ENCODE measurements around the gene PHACTR1.

PHACTR1 gene

DNA sequence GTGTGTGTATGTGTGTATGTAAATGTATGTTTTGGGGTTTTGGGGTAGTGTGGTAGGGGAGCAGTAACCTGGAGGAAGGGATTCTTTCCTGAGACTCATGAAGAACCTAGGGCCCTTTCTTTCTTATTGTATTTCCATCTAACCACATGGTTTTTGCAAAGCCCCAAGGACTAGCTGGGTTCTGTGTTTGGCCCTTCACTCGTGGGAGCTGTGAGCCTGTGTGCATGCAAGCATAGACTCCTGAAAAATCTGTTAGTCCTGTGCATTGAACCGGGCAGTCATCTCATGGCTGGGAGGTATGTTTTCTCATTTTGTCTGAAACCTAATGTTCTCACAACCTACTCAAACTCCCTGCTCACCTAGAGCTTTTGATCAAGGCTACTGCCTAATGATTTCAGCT, 219.1 kb downstream of the PHACTR1 start:
- Histone ChIP-seq H3K4me3 (replicated peaks; ENCODE audit: insufficient read depth, low read length) (no peak overlapping the region), H3K27ac (replicated peaks) (no peak overlapping the region), H3K27me3 (ENCODE audit: insufficient read depth, poor library complexity, severe bottlenecking) (no peaks in the 10 kb centered on the region)
- no peak for DNase-seq (ENCODE audit: low read depth in 1 of 2, low spot score in 1 of 2)
- TF ChIP-seq SPI1 (IDR thresholded peaks at IDR 0.05; ENCODE audit: borderline replicate concordance, low read depth), result no peak
- no peak for TF ChIP-seq GABPA (IDR thresholded peaks at IDR 0.05; ENCODE audit: low read depth)
- TF ChIP-seq, protein P1, sequence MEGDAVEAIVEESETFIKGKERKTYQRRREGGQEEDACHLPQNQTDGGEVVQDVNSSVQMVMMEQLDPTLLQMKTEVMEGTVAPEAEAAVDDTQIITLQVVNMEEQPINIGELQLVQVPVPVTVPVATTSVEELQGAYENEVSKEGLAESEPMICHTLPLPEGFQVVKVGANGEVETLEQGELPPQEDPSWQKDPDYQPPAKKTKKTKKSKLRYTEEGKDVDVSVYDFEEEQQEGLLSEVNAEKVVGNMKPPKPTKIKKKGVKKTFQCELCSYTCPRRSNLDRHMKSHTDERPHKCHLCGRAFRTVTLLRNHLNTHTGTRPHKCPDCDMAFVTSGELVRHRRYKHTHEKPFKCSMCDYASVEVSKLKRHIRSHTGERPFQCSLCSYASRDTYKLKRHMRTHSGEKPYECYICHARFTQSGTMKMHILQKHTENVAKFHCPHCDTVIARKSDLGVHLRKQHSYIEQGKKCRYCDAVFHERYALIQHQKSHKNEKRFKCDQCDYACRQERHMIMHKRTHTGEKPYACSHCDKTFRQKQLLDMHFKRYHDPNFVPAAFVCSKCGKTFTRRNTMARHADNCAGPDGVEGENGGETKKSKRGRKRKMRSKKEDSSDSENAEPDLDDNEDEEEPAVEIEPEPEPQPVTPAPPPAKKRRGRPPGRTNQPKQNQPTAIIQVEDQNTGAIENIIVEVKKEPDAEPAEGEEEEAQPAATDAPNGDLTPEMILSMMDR (IDR thresholded peaks at IDR 0.05; ENCODE audit: insufficient read depth, low read length), result no peak
- TF ChIP-seq, protein P2, sequence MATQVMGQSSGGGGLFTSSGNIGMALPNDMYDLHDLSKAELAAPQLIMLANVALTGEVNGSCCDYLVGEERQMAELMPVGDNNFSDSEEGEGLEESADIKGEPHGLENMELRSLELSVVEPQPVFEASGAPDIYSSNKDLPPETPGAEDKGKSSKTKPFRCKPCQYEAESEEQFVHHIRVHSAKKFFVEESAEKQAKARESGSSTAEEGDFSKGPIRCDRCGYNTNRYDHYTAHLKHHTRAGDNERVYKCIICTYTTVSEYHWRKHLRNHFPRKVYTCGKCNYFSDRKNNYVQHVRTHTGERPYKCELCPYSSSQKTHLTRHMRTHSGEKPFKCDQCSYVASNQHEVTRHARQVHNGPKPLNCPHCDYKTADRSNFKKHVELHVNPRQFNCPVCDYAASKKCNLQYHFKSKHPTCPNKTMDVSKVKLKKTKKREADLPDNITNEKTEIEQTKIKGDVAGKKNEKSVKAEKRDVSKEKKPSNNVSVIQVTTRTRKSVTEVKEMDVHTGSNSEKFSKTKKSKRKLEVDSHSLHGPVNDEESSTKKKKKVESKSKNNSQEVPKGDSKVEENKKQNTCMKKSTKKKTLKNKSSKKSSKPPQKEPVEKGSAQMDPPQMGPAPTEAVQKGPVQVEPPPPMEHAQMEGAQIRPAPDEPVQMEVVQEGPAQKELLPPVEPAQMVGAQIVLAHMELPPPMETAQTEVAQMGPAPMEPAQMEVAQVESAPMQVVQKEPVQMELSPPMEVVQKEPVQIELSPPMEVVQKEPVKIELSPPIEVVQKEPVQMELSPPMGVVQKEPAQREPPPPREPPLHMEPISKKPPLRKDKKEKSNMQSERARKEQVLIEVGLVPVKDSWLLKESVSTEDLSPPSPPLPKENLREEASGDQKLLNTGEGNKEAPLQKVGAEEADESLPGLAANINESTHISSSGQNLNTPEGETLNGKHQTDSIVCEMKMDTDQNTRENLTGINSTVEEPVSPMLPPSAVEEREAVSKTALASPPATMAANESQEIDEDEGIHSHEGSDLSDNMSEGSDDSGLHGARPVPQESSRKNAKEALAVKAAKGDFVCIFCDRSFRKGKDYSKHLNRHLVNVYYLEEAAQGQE (IDR thresholded peaks at IDR 0.05; ENCODE audit: insufficient replicate concordance, low read depth), result no peak
- TF ChIP-seq POLR2AphosphoS5 (IDR thresholded peaks at IDR 0.05; ENCODE audit: low read depth), result no peak

- TF ChIP-seq POLR2AphosphoS5 (IDR thresholded peaks at IDR 0.05; ENCODE audit: low read depth), result no peak
- TF ChIP-seq, protein P2 (IDR thresholded peaks at IDR 0.05; ENCODE audit: insufficient replicate concordance, low read depth), result no peak
- no peak for TF ChIP-seq GABPA (IDR thresholded peaks at IDR 0.05; ENCODE audit: low read depth)
- TF ChIP-seq SPI1 (IDR thresholded peaks at IDR 0.05; ENCODE audit: borderline replicate concordance, low read depth), result no peak
- TF ChIP-seq, protein P1 (IDR thresholded peaks at IDR 0.05; ENCODE audit: insufficient read depth, low read length), result no peak
- Histone ChIP-seq H3K27ac (replicated peaks) (no peak overlapping the region), H3K27me3 (ENCODE audit: insufficient read depth, poor library complexity, severe bottlenecking) (no peaks in the 10 kb centered on the region), H3K4me3 (replicated peaks; ENCODE audit: insufficient read depth, low read length) (no peak overlapping the region)
- no peak for DNase-seq (ENCODE audit: low read depth in 1 of 2, low spot score in 1 of 2)
Observed at GRCh38 chr6:12937971-12938370, 221.4 kb downstream of the PHACTR1 start.

DNA sequence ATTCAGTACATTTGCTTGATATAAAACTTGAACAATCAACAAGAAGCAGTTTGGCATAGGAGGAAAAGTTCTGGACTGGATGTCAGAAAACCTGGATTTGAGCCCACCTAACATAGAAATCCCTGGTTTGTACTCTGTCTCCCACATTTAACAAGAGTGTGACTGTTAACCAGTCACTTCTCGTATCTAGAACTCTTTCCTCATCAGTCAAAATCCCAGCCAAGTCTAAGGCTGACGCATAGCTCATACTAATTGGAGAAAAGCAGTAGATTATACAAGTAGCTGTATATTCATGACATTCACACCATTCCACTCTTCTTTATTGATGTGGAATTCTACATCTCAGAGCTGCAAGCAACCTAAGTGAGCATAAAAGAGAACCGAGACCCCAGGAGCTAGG, 222.7 kb downstream of the PHACTR1 start:
- Histone ChIP-seq H3K27ac (replicated peaks) (no peak overlapping the region), H3K4me3 (replicated peaks; ENCODE audit: insufficient read depth, low read length) (no peak overlapping the region), H3K27me3 (ENCODE audit: insufficient read depth, poor library complexity, severe bottlenecking) (no peaks in the 10 kb centered on the region)
- DNase-seq (ENCODE audit: low read depth in 1 of 2, low spot score in 1 of 2), result no peak
- TF ChIP-seq POLR2AphosphoS5 (IDR thresholded peaks at IDR 0.05; ENCODE audit: low read depth), result no peak
- TF ChIP-seq, protein P2 (IDR thresholded peaks at IDR 0.05; ENCODE audit: insufficient replicate concordance, low read depth), result no peak
- TF ChIP-seq GABPA (IDR thresholded peaks at IDR 0.05; ENCODE audit: low read depth), result no peak
- TF ChIP-seq SPI1 (IDR thresholded peaks at IDR 0.05; ENCODE audit: borderline replicate concordance, low read depth), result no peak
- TF ChIP-seq, protein P1 (IDR thresholded peaks at IDR 0.05; ENCODE audit: insufficient read depth, low read length), result no peak
